ENCODE data around the gene PIN4. TPM values are rescaled to one million over a fixed set of nuclear protein-coding genes. Genes with fewer than 3 reads are reported as not detected.

Gene PIN4
- 10 to 100 TPM; 10.8 to 11.1 TPM for total RNA-seq
- 10 to 100 TPM; 26.7 to 32.5 (median 31.5) TPM for polyA plus RNA-seq
- 5.9 to 14.0 (median 12.7) reads per million in 6 experiments for total RNA-seq

GRCh38 chrX:72181178-72182125, at the start of gene PIN4:
PIN4 (plus strand) TSS chrX:72181757; CDS start chrX:72181786, 29 bp downstream.
- DNase-seq = peak; percentile 67 to 90 (median 80)
- POLR2A ChIA-PET = interaction anchor here (0.7 to 2.2 kb wide), 5 partner anchors 9 to 1034 kb away, joined by 3 to 18 read pairs (median 4); partner anchors contain the start of genes NAP1L2 and RPS4X
- H3K4me3 Mint-ChIP-seq = no peak within 1 kb of the TSS
- peak; percentile 87 to 91 for ATAC-seq
- H3K27me3 Mint-ChIP-seq = no peaks in the 10 kb centered on the region
- H3K36me3 Mint-ChIP-seq = peaks cover 0 to 11% (median 2%) of the 10 kb centered on the region in 3 donors
- peaks cover 0 to 7% (median 0%) of the 10 kb centered on the region in 9 donors for H3K9me3 Mint-ChIP-seq
- H3K4me1 Mint-ChIP-seq = peaks cover 3 to 17% (median 12%) of the 10 kb centered on the region in 4 donors
- H3K27ac Mint-ChIP-seq = peak within 1 kb of the TSS in 1 of 10 donors; percentile 24

GRCh38 chrX:72132456-72132855, 49.1 kb upstream of the PIN4 start:
- no peak overlapping the region for H3K27ac Mint-ChIP-seq
- H3K27me3 Mint-ChIP-seq = peaks cover 1 to 57% (median 27%) of the 10 kb centered on the region in 5 donors
- DNase-seq (no peak), ATAC-seq (no peak)
- peak overlapping the region in 8 of 10 donors; percentile 22 to 83 (median 69) for H3K4me3 Mint-ChIP-seq
- H3K9me3 Mint-ChIP-seq = no peaks in the 10 kb centered on the region
- peaks cover 0 to 13% (median 4%) of the 10 kb centered on the region in 4 donors for H3K4me1 Mint-ChIP-seq
- POLR2A ChIA-PET = no interaction called here
- H3K36me3 Mint-ChIP-seq = no peaks in the 10 kb centered on the region

- Mint-ChIP-seq H3K4me1 (peaks cover 0 to 13% (median 4%) of the 10 kb centered on the region in 4 donors), H3K27me3 (peaks cover 1 to 54% (median 26%) of the 10 kb centered on the region in 5 donors), H3K4me3 (peak overlapping the region in 1 of 10 donors; percentile 33), H3K36me3 (no peaks in the 10 kb centered on the region), H3K9me3 (no peaks in the 10 kb centered on the region), H3K27ac (no peak overlapping the region)
- no peak for ATAC-seq
- DNase-seq = no peak
- POLR2A ChIA-PET = no interaction called here
These were observed 47.6 kb upstream of the PIN4 start for GRCh38 chrX:72133851-72134546.

GRCh38 chrX:72137846-72138495, 43.6 kb upstream of the PIN4 start:
- Mint-ChIP-seq H3K4me1 (peaks cover 4 to 17% (median 5%) of the 10 kb centered on the region in 4 donors), H3K4me3 (peak overlapping the region in 1 of 10 donors; percentile 34), H3K27me3 (peaks cover 2 to 30% (median 15%) of the 10 kb centered on the region in 5 donors), H3K9me3 (no peaks in the 10 kb centered on the region), H3K27ac (no peak overlapping the region), H3K36me3 (no peaks in the 10 kb centered on the region)
- no peak for DNase-seq
- POLR2A ChIA-PET = no interaction called here
- no peak for ATAC-seq

DNA sequence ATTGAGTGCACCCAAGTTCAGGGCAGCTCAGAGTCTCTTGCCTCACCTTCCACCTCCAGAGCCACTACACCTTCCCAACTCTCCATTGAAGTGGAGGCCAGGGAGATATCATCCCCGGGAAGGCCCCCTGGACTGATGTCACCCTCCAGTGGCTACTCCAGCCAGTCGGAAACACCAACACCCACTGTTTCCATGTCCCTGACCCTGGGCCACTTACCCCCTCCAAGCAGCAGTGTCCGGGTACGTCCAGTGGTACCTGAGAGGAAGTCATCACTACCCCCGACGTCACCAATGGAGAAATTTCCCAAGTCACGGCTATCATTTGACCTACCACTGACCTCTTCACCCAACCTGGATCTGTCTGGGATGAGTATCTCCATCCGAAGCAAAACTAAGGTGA, 42.0 kb upstream of the PIN4 start:
- no peaks in the 10 kb centered on the region for H3K9me3 Mint-ChIP-seq
- no peak overlapping the region for H3K27ac Mint-ChIP-seq
- ATAC-seq = no peak

GRCh38 chrX:72141372-72142004, 40.1 kb upstream of the PIN4 start:
- no peak for ATAC-seq
- peaks cover 5 to 24% (median 11%) of the 10 kb centered on the region in 4 donors for H3K4me1 Mint-ChIP-seq
- peaks cover 0 to 7% (median 2%) of the 10 kb centered on the region in 5 donors for H3K27me3 Mint-ChIP-seq
- POLR2A ChIA-PET = no interaction called here
- no peak for DNase-seq
- H3K36me3 Mint-ChIP-seq = no peaks in the 10 kb centered on the region
- peak overlapping the region in 1 of 10 donors; percentile 6 for H3K4me3 Mint-ChIP-seq
- peak overlapping the region in 2 of 10 donors; percentile 66 to 74 for H3K27ac Mint-ChIP-seq
- H3K9me3 Mint-ChIP-seq = no peaks in the 10 kb centered on the region

More for the DNA sequence above, 42.0 kb upstream of the PIN4 start:
- H3K27me3 Mint-ChIP-seq = peaks cover 0 to 18% (median 10%) of the 10 kb centered on the region in 5 donors
- H3K36me3 Mint-ChIP-seq = no peaks in the 10 kb centered on the region
- H3K4me1 Mint-ChIP-seq = peaks cover 5 to 21% (median 8%) of the 10 kb centered on the region in 4 donors
- DNase-seq = no peak
- no peak overlapping the region for H3K4me3 Mint-ChIP-seq
- POLR2A ChIA-PET = no interaction called here

DNA sequence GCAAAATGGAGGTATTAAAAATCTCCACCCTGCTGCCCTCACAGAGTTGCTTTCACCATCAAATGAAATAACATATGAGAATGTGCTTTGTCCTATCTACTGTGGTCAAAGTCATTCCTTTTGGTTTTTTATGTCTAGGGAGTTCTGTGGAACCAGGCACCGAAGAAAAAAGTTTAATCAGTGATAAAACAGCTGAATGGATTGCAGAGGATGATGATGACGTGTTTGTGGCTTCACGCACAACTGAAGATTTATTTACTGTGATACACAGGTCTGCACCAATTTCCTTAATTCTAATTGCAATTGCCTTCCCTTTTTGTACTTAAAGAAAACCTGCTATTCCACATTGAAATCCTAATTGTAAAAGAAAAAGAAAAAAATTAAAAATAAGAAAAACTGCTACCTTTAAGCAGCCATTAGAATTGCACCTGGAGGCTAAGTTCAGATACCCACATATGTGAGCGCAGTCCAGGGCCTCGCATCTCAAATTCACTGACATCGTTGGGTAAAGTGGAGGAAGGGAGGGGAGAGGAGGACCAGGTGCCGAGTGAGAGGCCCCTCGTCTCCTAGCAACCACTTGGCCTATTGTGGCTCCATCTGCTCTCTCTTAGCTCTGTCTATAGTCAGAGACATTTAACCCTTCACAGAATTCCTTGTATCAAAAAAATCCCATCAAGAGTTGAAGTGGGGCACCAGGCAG, 39.3 kb upstream of the PIN4 start:
- peaks cover 0 to 2% (median 0%) of the 10 kb centered on the region in 9 donors for H3K9me3 Mint-ChIP-seq
- peaks cover 0 to 7% (median 2%) of the 10 kb centered on the region in 5 donors for H3K27me3 Mint-ChIP-seq
- no peaks in the 10 kb centered on the region for H3K36me3 Mint-ChIP-seq
- no peak for DNase-seq
- peak overlapping the region in 1 of 10 donors; percentile 25 for H3K4me3 Mint-ChIP-seq
- ATAC-seq = no peak
- peaks cover 5 to 24% (median 11%) of the 10 kb centered on the region in 4 donors for H3K4me1 Mint-ChIP-seq
- POLR2A ChIA-PET = no interaction called here
- H3K27ac Mint-ChIP-seq = no peak overlapping the region

DNA sequence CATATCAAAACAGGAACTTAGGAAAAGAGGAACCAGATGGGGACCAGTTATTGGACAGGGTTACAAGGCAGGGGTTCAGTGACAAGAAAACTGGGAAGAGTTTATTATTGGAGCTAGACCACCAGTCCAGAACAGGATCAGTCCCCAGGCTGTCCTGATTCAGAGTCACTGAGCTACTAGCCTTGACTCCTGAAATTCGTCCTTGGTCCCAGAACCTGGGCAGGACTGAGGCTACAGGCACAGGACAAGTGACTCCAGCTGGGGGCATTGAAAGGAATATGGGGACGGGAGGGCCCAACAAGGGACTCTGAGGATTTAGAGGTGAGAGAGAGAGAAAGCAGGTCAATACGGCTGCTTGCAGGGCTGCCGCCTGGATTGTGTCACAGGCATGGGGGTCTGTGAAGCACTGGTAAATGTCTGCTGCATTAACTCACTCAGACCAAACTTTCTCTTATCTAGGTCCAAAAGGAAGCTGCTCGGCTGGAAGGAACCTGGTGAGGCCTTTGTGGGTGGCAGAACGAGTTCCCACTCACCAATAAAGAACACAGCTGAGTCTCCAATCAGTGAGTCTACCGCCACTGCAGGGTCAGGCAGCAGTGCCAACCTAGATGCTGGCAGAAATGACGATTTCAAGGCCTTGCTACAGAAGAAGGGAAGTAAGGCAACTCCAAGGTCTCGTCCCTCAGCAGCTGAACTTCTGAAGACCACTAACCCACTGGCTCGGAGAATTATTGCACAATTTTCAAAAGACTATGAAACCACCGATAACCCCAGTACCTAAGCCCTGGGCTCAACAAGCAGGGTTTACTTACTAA, 38.6 kb upstream of the PIN4 start:
- ATAC-seq = no peak
- POLR2A ChIA-PET = no interaction called here
- Mint-ChIP-seq H3K27ac (no peak overlapping the region), H3K9me3 (peaks cover 0 to 2% (median 0%) of the 10 kb centered on the region in 9 donors), H3K4me3 (peak overlapping the region in 1 of 10 donors; percentile 25), H3K36me3 (no peaks in the 10 kb centered on the region), H3K27me3 (peaks cover 0 to 7% (median 2%) of the 10 kb centered on the region in 5 donors), H3K4me1 (peaks cover 5 to 24% (median 11%) of the 10 kb centered on the region in 4 donors)
- no peak for DNase-seq

- H3K4me3 Mint-ChIP-seq = no peak overlapping the region
- H3K27me3 Mint-ChIP-seq = peaks cover 0 to 7% (median 2%) of the 10 kb centered on the region in 5 donors
- no peak for DNase-seq
- peaks cover 0 to 2% (median 0%) of the 10 kb centered on the region in 9 donors for H3K9me3 Mint-ChIP-seq
- POLR2A ChIA-PET = no interaction called here
- H3K27ac Mint-ChIP-seq = no peak overlapping the region
- no peaks in the 10 kb centered on the region for H3K36me3 Mint-ChIP-seq
- peaks cover 5 to 24% (median 11%) of the 10 kb centered on the region in 4 donors for H3K4me1 Mint-ChIP-seq
- no peak for ATAC-seq
These were observed 38.0 kb upstream of the PIN4 start for GRCh38 chrX:72143609-72143907.

DNA sequence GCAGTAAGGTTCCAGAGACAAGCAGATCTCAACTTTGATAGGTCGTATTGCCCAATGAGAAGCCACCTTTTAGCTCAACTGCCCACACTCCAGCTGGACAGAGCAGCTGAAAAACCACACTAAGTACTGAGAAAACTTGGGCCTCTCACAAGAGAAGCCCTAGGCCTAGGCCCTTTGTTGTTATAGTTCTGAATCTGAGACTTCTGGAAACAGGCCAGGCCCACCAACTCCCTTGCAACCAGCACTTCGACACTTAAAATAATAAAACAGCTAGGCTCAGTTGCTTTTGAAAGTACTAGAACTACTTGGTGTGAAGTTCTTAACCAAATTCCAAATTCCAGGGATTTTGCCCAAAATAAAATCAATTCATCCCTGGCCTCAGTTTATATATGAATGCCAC, 36.4 kb upstream of the PIN4 start:
- no peaks in the 10 kb centered on the region for H3K36me3 Mint-ChIP-seq
- ATAC-seq = no peak
- peaks cover 0 to 2% (median 0%) of the 10 kb centered on the region in 5 donors for H3K27me3 Mint-ChIP-seq
- H3K9me3 Mint-ChIP-seq = peaks cover 0 to 2% (median 0%) of the 10 kb centered on the region in 9 donors
- peaks cover 5 to 24% (median 11%) of the 10 kb centered on the region in 4 donors for H3K4me1 Mint-ChIP-seq
- no peak for DNase-seq
- no peak overlapping the region for H3K4me3 Mint-ChIP-seq
- H3K27ac Mint-ChIP-seq = peak overlapping the region in 1 of 10 donors; percentile 13
- POLR2A ChIA-PET = interaction anchor here (0.6 kb wide), 1 partner anchor 835 kb away, joined by 14 read pairs; no protein-coding TSS in a partner anchor

- ATAC-seq = no peak
- no peak overlapping the region for H3K27ac Mint-ChIP-seq
- no peak overlapping the region for H3K4me3 Mint-ChIP-seq
These were observed 35.0 kb upstream of the PIN4 start for GRCh38 chrX:72146527-72146926.

More at GRCh38 chrX:72146527-72146926, 35.0 kb upstream of the PIN4 start:
- H3K9me3 Mint-ChIP-seq = peaks cover 0 to 2% (median 0%) of the 10 kb centered on the region in 9 donors
- H3K4me1 Mint-ChIP-seq = peaks cover under 1 to 17% (median 7%) of the 10 kb centered on the region in 4 donors
- POLR2A ChIA-PET = no interaction called here
- DNase-seq = no peak
- H3K36me3 Mint-ChIP-seq = no peaks in the 10 kb centered on the region
- peaks cover 0 to 3% (median 0%) of the 10 kb centered on the region in 5 donors for H3K27me3 Mint-ChIP-seq
